Bronchial epithelial cell (primary cell): ENCODE data around the gene UBR3. TPM values are rescaled to one million over a fixed set of nuclear protein-coding genes. Genes with fewer than 3 reads are reported as not detected.

Experiments
- DNase-seq: peaks from one replicate; pipeline ENCODE4 v3.0.0-alpha.2; 2010; ENCODE audit warnings: low read depth
- FAIRE-seq: peaks from 2 replicates; lab custom pipeline; 2011; peaks lifted over from hg19 to GRCh38; lab: Jason Lieb, UNC
- H3K27me3 ChIP-seq: 2 replicates; pipeline ENCODE4 v1.5.1; 2011; ENCODE audit warnings: low read length; ENCODE audit not compliant: control insufficient read depth, insufficient read depth
- H3K36me3 ChIP-seq: 2 replicates; pipeline ENCODE4 v1.5.1; 2011; ENCODE audit warnings: low read length; ENCODE audit not compliant: control insufficient read depth, insufficient read depth
- H3K4me3 ChIP-seq: 2 replicates; pipeline ENCODE4 v1.5.1; 2011; ENCODE audit warnings: mild to moderate bottlenecking, low read depth, low read length, control low read depth
- CTCF ChIP-seq: IDR thresholded peaks from 2 replicates; pipeline ENCODE4 v1.5.1; 2011; ENCODE audit warnings: mild to moderate bottlenecking, moderate library complexity, low read length, control low read depth, inconsistent platforms; ENCODE audit not compliant: insufficient read depth, severe bottlenecking
- total RNA-seq: library from RNA; depleted of rRNA; stranded (reverse); fragments of >200 nt; gene quantifications from 2 replicates; pipeline ENCODE4 v1.2.1, GENCODE V29; 2014

Gene UBR3
- total RNA-seq, 1 donor from 2014 or later: 18.4 TPM

- Histone ChIP-seq H3K27me3 (no peaks in the 10 kb centered on the region), H3K4me3 (no peak overlapping the region), H3K36me3 (no peaks in the 10 kb centered on the region)
- DNase-seq: peak; percentile 11
- TF ChIP-seq CTCF: no peak
- peak; percentile 64 for FAIRE-seq
Observed at GRCh38 chr2:170005702-170006101, 178.4 kb downstream of the UBR3 start.

- Histone ChIP-seq H3K36me3 (no peaks in the 10 kb centered on the region), H3K4me3 (no peak overlapping the region), H3K27me3 (no peaks in the 10 kb centered on the region)
- DNase-seq (peak; percentile 4), FAIRE-seq (no peak)
- TF ChIP-seq CTCF: no peak
Observed at GRCh38 chr2:170006587-170007325, 179.5 kb downstream of the UBR3 start.

GRCh38 chr2:170009209-170009608, 182.0 kb downstream of the UBR3 start:
- TF ChIP-seq CTCF: no peak
- DNase-seq (no peak), FAIRE-seq (no peak)
- Histone ChIP-seq H3K4me3 (no peak overlapping the region), H3K27me3 (no peaks in the 10 kb centered on the region), H3K36me3 (no peaks in the 10 kb centered on the region)

GRCh38 chr2:170012773-170013172, 185.5 kb downstream of the UBR3 start:
- FAIRE-seq: no peak
- DNase-seq: no peak
- Histone ChIP-seq H3K27me3 (no peaks in the 10 kb centered on the region), H3K4me3 (no peak overlapping the region), H3K36me3 (no peaks in the 10 kb centered on the region)
- TF ChIP-seq CTCF: no peak

- H3K27me3 ChIP-seq: no peaks in the 10 kb centered on the region
- no peak for TF ChIP-seq CTCF
- H3K36me3 ChIP-seq: no peaks in the 10 kb centered on the region
- FAIRE-seq (no peak), DNase-seq (no peak)
- no peak overlapping the region for H3K4me3 ChIP-seq
Observed at GRCh38 chr2:170013802-170014551, 186.7 kb downstream of the UBR3 start.
